ENCODE data around the gene LETM1. TPM values are rescaled to one million over a fixed set of nuclear protein-coding genes. Genes with fewer than 3 reads are reported as not detected.

Gene LETM1
- total and polyA plus RNA-seq, 2 of the 8 experiments (the other 6 are each of a cell fraction or from before 2014, with no cell fraction given), result 19.8 to 50.1 TPM

GRCh38 chr4:1792832-1793495 is 63.0 kb downstream of the LETM1 start, which contains the start of gene FGFR3 (continued):
- TF ChIP-seq KDM4A (IDR thresholded peaks at IDR 0.05; ENCODE audit: low read depth, low read length, severe bottlenecking) (peak; percentile 46), JUN (IDR thresholded peaks at IDR 0.05; ENCODE audit: low read depth, low read length) (no peak), RBBP5 (IDR thresholded peaks at IDR 0.05; ENCODE audit: borderline replicate concordance, low read depth, low read length) (no peak), POU5F1 (IDR thresholded peaks at IDR 0.05; ENCODE audit: low read depth, low read length) (no peak), GABPA (IDR thresholded peaks at IDR 0.05; ENCODE audit: borderline replicate concordance, insufficient read depth, low read length) (no peak), RFX5 (IDR thresholded peaks at IDR 0.05; ENCODE audit: borderline replicate concordance, low read depth, low read length) (no peak), SIRT6 (IDR thresholded peaks at IDR 0.05; ENCODE audit: low read length) (no peak), E2F6 (IDR thresholded peaks at IDR 0.05) (peak; percentile 84), ASH2L (IDR thresholded peaks at IDR 0.05; ENCODE audit: low read length) (peak; percentile 55), KDM1A (IDR thresholded peaks at IDR 0.05; ENCODE audit: borderline replicate concordance, low read length) (peak; percentile 65; the same call in 1 of the 2 replicates), EGR1 (IDR thresholded peaks at IDR 0.05; ENCODE audit: borderline replicate concordance, low read depth, low read length) (0 out of 2 replicates have a peak, but pooled peaks have one; percentile 71)
- TF ChIP-seq, protein P1, sequence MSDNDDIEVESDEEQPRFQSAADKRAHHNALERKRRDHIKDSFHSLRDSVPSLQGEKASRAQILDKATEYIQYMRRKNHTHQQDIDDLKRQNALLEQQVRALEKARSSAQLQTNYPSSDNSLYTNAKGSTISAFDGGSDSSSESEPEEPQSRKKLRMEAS (IDR thresholded peaks at IDR 0.05), result peak; percentile 77
